PC-3 (cell line): ENCODE measurements around the gene PHF21B.

Experiments
- EZH2 ChIP-seq: fragments of 300-600 bp; sonication (generic); IDR thresholded peaks from one replicate; pipeline ENCODE4 v1.6.1; 2017; ENCODE audit warnings: antibody characterized with exemption, mild to moderate bottlenecking, low read length; ENCODE audit not compliant: unreplicated experiment
- EZH2phosphoT487 ChIP-seq: fragments of 300-600 bp; sonication (generic); IDR thresholded peaks from 2 replicates; pipeline ENCODE4 v1.6.1; 2018; ENCODE audit warnings: mild to moderate bottlenecking, antibody characterized with exemption, low read length, borderline replicate concordance
- TF ChIP-seq, protein P1 (sequence below): fragments of 300-600 bp; sonication (generic); conservative IDR thresholded peaks from 2 replicates; pipeline ENCODE4 v1.5.1; 2017; ENCODE audit warnings: antibody characterized with exemption, low read depth, mild to moderate bottlenecking, low read length

DNA sequence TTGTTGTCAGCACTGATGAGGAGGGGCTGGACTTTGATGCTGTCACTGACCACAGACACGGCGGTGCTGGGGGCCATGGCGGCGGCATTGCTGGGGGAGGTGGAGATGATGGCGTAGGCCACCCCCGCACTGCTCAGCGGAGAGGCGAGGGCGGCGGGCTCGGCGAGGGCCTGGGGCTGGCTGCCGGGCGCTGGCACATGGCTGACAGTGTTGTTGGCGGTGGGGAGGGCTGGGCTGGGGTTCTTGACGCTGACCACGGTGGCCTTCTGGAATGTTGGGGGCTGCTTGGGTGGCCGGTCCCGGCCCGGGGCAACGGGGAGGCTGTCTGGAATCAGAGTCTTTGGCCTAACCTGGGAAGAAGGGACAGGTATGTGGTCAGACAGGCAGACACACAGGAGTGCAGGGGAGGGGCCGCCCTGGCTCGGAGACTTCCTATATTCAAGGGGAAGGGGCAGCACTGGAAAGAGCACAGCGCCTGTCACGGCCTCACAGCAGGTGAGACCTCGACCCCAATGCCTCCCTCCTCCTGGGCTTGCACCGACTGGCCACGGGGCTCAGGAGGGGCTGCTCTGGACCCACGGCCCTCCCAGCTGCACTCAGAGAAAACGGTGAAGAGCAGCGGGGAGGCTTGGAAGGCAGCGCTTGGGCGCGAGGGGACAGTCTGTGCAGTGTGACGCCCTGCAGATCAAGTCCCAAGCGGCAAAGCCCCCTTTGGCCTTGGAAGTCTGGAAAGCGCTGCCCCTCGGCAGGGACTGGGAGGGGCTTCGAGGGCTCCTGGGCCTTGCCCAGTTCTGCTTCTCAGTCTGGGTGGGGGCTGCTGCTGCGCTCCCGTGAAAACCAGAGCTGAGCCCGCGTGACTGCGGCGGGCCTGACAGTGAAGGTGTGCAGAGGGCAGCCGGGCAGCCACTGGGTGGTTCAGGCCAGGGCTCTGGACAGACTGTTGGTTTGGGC is 93.2 kb downstream of the PHF21B start:
- TF ChIP-seq, protein P1, sequence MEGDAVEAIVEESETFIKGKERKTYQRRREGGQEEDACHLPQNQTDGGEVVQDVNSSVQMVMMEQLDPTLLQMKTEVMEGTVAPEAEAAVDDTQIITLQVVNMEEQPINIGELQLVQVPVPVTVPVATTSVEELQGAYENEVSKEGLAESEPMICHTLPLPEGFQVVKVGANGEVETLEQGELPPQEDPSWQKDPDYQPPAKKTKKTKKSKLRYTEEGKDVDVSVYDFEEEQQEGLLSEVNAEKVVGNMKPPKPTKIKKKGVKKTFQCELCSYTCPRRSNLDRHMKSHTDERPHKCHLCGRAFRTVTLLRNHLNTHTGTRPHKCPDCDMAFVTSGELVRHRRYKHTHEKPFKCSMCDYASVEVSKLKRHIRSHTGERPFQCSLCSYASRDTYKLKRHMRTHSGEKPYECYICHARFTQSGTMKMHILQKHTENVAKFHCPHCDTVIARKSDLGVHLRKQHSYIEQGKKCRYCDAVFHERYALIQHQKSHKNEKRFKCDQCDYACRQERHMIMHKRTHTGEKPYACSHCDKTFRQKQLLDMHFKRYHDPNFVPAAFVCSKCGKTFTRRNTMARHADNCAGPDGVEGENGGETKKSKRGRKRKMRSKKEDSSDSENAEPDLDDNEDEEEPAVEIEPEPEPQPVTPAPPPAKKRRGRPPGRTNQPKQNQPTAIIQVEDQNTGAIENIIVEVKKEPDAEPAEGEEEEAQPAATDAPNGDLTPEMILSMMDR: no peak
- TF ChIP-seq EZH2: no peak
- TF ChIP-seq EZH2phosphoT487: no peak
